HepG2 (cell line): ENCODE data around the gene SIRPB1. TPM values are rescaled to one million over a fixed set of nuclear protein-coding genes. Genes with fewer than 3 reads are reported as not detected.

Experiments used
- FOXO1 ChIP-seq: sonication (generic); formaldehyde crosslinking; IDR thresholded peaks from 2 replicates; pipeline ENCODE4 v1.4.0; 2020; ENCODE audit warnings: missing genetic modification reagents
- HNRNPH1 ChIP-seq: fragments of 200-400 bp; formaldehyde crosslinking; optimal IDR thresholded peaks from 2 replicates; pipeline ENCODE3; 2017; ENCODE audit warnings: mild to moderate bottlenecking, low read depth, low read length
- KLF16 ChIP-seq, 2 experiments: sonication (generic) in 1 of 2; formaldehyde crosslinking in 1 of 2; IDR thresholded peaks; 2 replicates each; pipeline versions ENCODE4 v1.6.1 to v1.8.0; 2016 to 2023; ENCODE audit warnings: missing genetic modification reagents in 2 of 2, missing compliant biosample characterization in 1 of 2
- PHF21A ChIP-seq: sonication (generic); formaldehyde crosslinking; IDR thresholded peaks from 2 replicates; pipeline ENCODE4 v1.5.0; 2020; ENCODE audit warnings: mild to moderate bottlenecking, missing genetic modification reagents
- PLRG1 ChIP-seq: fragments of 450-650 bp; conservative IDR thresholded peaks from 2 replicates; pipeline ENCODE4 v1.6.1; 2016
- SMC3 ChIP-seq: IDR thresholded peaks from 2 replicates; pipeline ENCODE4 v1.6.1; 2011; ENCODE audit warnings: low read length, improper control_type of control experiment
- SRSF4 ChIP-seq: fragments of 200-400 bp; formaldehyde crosslinking; IDR thresholded peaks from one replicate; pipeline ENCODE4 v1.6.1; 2018; ENCODE audit warnings: mild to moderate bottlenecking, low read depth, low read length, moderate library complexity; ENCODE audit not compliant: poor library complexity, severe bottlenecking
- SYNCRIP ChIP-seq: fragments of 200-400 bp; formaldehyde crosslinking; IDR thresholded peaks from 2 replicates; pipeline ENCODE4 v1.6.1; 2018; ENCODE audit warnings: mild to moderate bottlenecking, low read depth, low read length; ENCODE audit not compliant: insufficient read depth
- ZBTB21 ChIP-seq: sonication (generic); formaldehyde crosslinking; IDR thresholded peaks from 2 replicates; pipeline ENCODE4 v1.4.0; 2020; ENCODE audit warnings: missing genetic modification reagents
- ZFX ChIP-seq: sonication (generic); formaldehyde crosslinking; IDR thresholded peaks from 2 replicates; pipeline ENCODE4 v1.4.0; 2020; ENCODE audit warnings: mild to moderate bottlenecking, low read depth, missing genetic modification reagents, moderate library complexity
- ZFY ChIP-seq: sonication (generic); formaldehyde crosslinking; IDR thresholded peaks from 2 replicates; pipeline ENCODE4 v1.4.0; 2020; ENCODE audit warnings: missing genetic modification reagents
- ZMYM2 ChIP-seq: sonication (generic); formaldehyde crosslinking; IDR thresholded peaks from 2 replicates; pipeline ENCODE4 v1.8.0; 2022; ENCODE audit warnings: mild to moderate bottlenecking, missing genetic modification reagents
- ZNF121 ChIP-seq: sonication (generic); formaldehyde crosslinking; IDR thresholded peaks from 2 replicates; pipeline ENCODE4 v1.5.0; 2020; ENCODE audit warnings: mild to moderate bottlenecking, missing genetic modification reagents
- ZNF230 ChIP-seq: sonication (generic); formaldehyde crosslinking; IDR thresholded peaks from 2 replicates; pipeline ENCODE4 v1.4.0; 2020; ENCODE audit warnings: mild to moderate bottlenecking, missing genetic modification reagents
- ZNF263 ChIP-seq: sonication (generic); formaldehyde crosslinking; IDR thresholded peaks from 2 replicates; pipeline ENCODE4 v1.4.0; 2020; ENCODE audit warnings: missing genetic modification reagents
- ZNF44 ChIP-seq: sonication (generic); formaldehyde crosslinking; IDR thresholded peaks from 2 replicates; pipeline ENCODE4 v1.5.1; 2020; ENCODE audit warnings: mild to moderate bottlenecking, missing genetic modification reagents
- ZNF558 ChIP-seq: sonication (generic); formaldehyde crosslinking; IDR thresholded peaks from 2 replicates; pipeline ENCODE4 v1.9.0; 2022; ENCODE audit warnings: mild to moderate bottlenecking, missing genetic modification reagents, borderline replicate concordance
- ZNF768 ChIP-seq: sonication (generic); formaldehyde crosslinking; IDR thresholded peaks from 2 replicates; pipeline ENCODE4 v1.4.0; 2020; ENCODE audit warnings: missing genetic modification reagents
- ZSCAN20 ChIP-seq: sonication (generic); formaldehyde crosslinking; IDR thresholded peaks from 2 replicates; pipeline ENCODE4 v1.4.0; 2020; ENCODE audit warnings: missing genetic modification reagents, mild to moderate bottlenecking, borderline replicate concordance
- polyA plus RNA-seq, 8 experiments: library from polyadenylated mRNA; depleted of rRNA in 3 of 8; stranded (reverse) in 7 of 8; unstranded in 1 of 8; fragments of >200 nt; fragmentation: Illumina TruSeq in 4 of 8; extraction: Trizol in 4 of 8; gene quantifications; 2 replicates each; pipeline versions ENCODE4 v1.2.1 to v1.2.3, GENCODE V29; 2011 to 2016; ENCODE audit warnings: low read depth in 4 of 8, missing spikeins in 1 of 8, mixed read lengths in 1 of 8; ENCODE audit not compliant: insufficient read depth in 1 of 8
- total RNA-seq, 5 experiments: library from RNA; depleted of rRNA; stranded (reverse); fragments of >200 nt; fragmentation: Illumina TruSeq; extraction: Trizol; gene quantifications; 2 replicates each; pipeline ENCODE4 v1.2.3, GENCODE V29; 2016; ENCODE audit warnings: low read depth in 1 of 5
- TF ChIP-seq, protein P1 (sequence below), 2 experiments: sonication (generic) in 1 of 2; formaldehyde crosslinking in 1 of 2; IDR thresholded peaks; 2 replicates each; pipeline versions ENCODE4 v1.6.1 to v1.9.0; 2014 to 2022; ENCODE audit warnings: antibody characterized with exemption in 1 of 2, borderline replicate concordance in 1 of 2, inconsistent platforms in 1 of 2, low read depth in 1 of 2, missing genetic modification reagents in 1 of 2
- TF ChIP-seq, protein P2 (sequence below): sonication (generic); formaldehyde crosslinking; IDR thresholded peaks from 2 replicates; pipeline ENCODE4 v1.4.0; 2020; ENCODE audit warnings: missing genetic modification reagents
- TF ChIP-seq, protein P3 (sequence below): sonication (generic); formaldehyde crosslinking; IDR thresholded peaks from 2 replicates; pipeline ENCODE4 v1.4.0; 2020; ENCODE audit warnings: missing genetic modification reagents, borderline replicate concordance

Gene SIRPB1
- total and polyA plus RNA-seq, 2 of the 13 experiments (the other 11 are each of a cell fraction or from before 2014, with no cell fraction given), result 0.41 to 1.4 TPM

DNA sequence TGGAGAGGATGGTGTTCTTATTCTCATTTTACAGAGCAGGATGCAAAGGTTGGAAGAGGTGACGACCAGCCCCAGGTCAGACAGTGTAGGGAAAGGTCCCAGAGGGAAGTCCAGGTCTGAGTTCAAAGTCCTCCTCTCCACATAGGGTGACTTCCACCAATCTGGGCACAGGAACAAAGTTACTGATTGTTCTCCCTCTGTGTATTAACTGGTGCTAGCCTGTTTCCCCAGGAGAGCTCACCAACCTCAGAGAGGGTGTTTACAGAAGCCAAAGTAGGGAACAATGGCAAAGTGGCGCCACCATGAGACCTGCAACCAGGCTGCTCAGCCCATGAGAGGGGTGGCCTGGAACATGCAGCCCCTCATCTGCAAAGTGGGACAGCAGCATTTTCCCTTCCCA lies 16.8 kb upstream of the SIRPB1 start (continued):
- TF ChIP-seq ZNF558 (CRISPR knock-in tag) (no peak), ZSCAN20 (CRISPR knock-in tag) (no peak), SYNCRIP (no peak), PLRG1 (no peak), KLF16 (CRISPR knock-in tag; IDR thresholded peaks at IDR 0.05) (peak in 1 of 2 experiments; percentile 62; a peak in 1 of 4 replicates), SMC3 (peak; percentile 44; the same call in 1 of the 2 replicates), ZFY (0 out of 2 replicates have a peak, but pooled peaks have one; percentile 9), PHF21A (CRISPR knock-in tag) (peak; percentile 97), ZNF44 (CRISPR knock-in tag) (no peak), FOXO1 (CRISPR knock-in tag) (peak; percentile 92), ZNF230 (no peak), ZNF263 (CRISPR knock-in tag) (0 out of 2 replicates have a peak, but pooled peaks have one; percentile 26), ZBTB21 (no peak), ZMYM2 (CRISPR knock-in tag) (peak; percentile 83), HNRNPH1 (peak; percentile 55), ZFX (CRISPR knock-in tag) (no peak; the same call in 1 of the 2 replicates), ZNF768 (CRISPR knock-in tag) (peak; percentile 57; the same call in 1 of the 2 replicates), ZNF121 (CRISPR knock-in tag) (no peak), SRSF4 (no peak)
- TF ChIP-seq, protein P1, sequence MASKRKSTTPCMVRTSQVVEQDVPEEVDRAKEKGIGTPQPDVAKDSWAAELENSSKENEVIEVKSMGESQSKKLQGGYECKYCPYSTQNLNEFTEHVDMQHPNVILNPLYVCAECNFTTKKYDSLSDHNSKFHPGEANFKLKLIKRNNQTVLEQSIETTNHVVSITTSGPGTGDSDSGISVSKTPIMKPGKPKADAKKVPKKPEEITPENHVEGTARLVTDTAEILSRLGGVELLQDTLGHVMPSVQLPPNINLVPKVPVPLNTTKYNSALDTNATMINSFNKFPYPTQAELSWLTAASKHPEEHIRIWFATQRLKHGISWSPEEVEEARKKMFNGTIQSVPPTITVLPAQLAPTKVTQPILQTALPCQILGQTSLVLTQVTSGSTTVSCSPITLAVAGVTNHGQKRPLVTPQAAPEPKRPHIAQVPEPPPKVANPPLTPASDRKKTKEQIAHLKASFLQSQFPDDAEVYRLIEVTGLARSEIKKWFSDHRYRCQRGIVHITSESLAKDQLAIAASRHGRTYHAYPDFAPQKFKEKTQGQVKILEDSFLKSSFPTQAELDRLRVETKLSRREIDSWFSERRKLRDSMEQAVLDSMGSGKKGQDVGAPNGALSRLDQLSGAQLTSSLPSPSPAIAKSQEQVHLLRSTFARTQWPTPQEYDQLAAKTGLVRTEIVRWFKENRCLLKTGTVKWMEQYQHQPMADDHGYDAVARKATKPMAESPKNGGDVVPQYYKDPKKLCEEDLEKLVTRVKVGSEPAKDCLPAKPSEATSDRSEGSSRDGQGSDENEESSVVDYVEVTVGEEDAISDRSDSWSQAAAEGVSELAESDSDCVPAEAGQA (IDR thresholded peaks at IDR 0.05; ENCODE audit: low read depth), result no peak
- TF ChIP-seq, protein P1 (CRISPR knock-in tag; IDR thresholded peaks at IDR 0.05; ENCODE audit: borderline replicate concordance), result no peak
- TF ChIP-seq, protein P2, sequence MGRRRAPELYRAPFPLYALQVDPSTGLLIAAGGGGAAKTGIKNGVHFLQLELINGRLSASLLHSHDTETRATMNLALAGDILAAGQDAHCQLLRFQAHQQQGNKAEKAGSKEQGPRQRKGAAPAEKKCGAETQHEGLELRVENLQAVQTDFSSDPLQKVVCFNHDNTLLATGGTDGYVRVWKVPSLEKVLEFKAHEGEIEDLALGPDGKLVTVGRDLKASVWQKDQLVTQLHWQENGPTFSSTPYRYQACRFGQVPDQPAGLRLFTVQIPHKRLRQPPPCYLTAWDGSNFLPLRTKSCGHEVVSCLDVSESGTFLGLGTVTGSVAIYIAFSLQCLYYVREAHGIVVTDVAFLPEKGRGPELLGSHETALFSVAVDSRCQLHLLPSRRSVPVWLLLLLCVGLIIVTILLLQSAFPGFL, result no peak
- TF ChIP-seq, protein P3, sequence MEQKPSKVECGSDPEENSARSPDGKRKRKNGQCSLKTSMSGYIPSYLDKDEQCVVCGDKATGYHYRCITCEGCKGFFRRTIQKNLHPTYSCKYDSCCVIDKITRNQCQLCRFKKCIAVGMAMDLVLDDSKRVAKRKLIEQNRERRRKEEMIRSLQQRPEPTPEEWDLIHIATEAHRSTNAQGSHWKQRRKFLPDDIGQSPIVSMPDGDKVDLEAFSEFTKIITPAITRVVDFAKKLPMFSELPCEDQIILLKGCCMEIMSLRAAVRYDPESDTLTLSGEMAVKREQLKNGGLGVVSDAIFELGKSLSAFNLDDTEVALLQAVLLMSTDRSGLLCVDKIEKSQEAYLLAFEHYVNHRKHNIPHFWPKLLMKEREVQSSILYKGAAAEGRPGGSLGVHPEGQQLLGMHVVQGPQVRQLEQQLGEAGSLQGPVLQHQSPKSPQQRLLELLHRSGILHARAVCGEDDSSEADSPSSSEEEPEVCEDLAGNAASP (CRISPR knock-in tag), result peak; percentile 90; the same call in 1 of the 2 replicates
